H9 (cell line): ENCODE data around the gene PCDHB4. TPM values are rescaled to one million over a fixed set of nuclear protein-coding genes. Genes with fewer than 3 reads are reported as not detected.
A peak's percentile ranks its signal among the peaks of the same experiment; 100 is the strongest.
"Not testable (repeated sequence)": the region's sequence is repeated elsewhere in the genome, so short reads cannot be mapped to it uniquely, and the experiment has no call there.

Source experiments
- DNase-seq: peaks from one replicate; pipeline ENCODE4 v3.0.0-alpha.2; 2017
- H2AFZ ChIP-seq: one replicate; pipeline ENCODE4 v1.6.1; 2013; ENCODE audit warnings: mild to moderate bottlenecking, low read length, control low read depth, moderate library complexity
- H2AK5ac ChIP-seq: 2 replicates; pipeline ENCODE4 v1.6.1; 2013; ENCODE audit warnings: low read length, control low read depth, mixed read lengths; ENCODE audit not compliant: insufficient read length
- H2BK120ac ChIP-seq: one replicate; pipeline ENCODE4 v1.6.1; 2013; ENCODE audit warnings: low read depth, mild to moderate bottlenecking, low read length, control low read depth, inconsistent platforms; ENCODE audit not compliant: poor library complexity, severe bottlenecking
- H2BK12ac ChIP-seq: 2 replicates; pipeline ENCODE4 v1.6.1; 2013; ENCODE audit warnings: low read length, control low read depth, mixed read lengths, low read depth; ENCODE audit not compliant: insufficient read length
- H2BK15ac ChIP-seq: 2 replicates; pipeline ENCODE4 v1.6.1; 2013; ENCODE audit warnings: low read depth, low read length, control low read depth
- H2BK20ac ChIP-seq: one replicate; pipeline ENCODE4 v1.6.1; 2013; ENCODE audit warnings: low read depth, mild to moderate bottlenecking, low read length, control low read depth, inconsistent platforms; ENCODE audit not compliant: poor library complexity, severe bottlenecking
- H2BK5ac ChIP-seq: 2 replicates; pipeline ENCODE4 v1.6.1; 2013; ENCODE audit warnings: low read length, control low read depth, mixed read lengths; ENCODE audit not compliant: insufficient read length
- H3K14ac ChIP-seq: 2 replicates; pipeline ENCODE4 v1.6.1; 2013; ENCODE audit warnings: low read length, control low read depth; ENCODE audit not compliant: insufficient read depth
- H3K18ac ChIP-seq: 2 replicates; pipeline ENCODE4 v1.6.1; 2013; ENCODE audit warnings: low read depth, mild to moderate bottlenecking, mixed read lengths, low read length, control low read depth; ENCODE audit not compliant: insufficient read length
- H3K23ac ChIP-seq: 2 replicates; pipeline ENCODE4 v1.6.1; 2013; ENCODE audit warnings: low read length, control low read depth, mixed read lengths, low read depth; ENCODE audit not compliant: insufficient read length
- H3K23me2 ChIP-seq: 2 replicates; pipeline ENCODE4 v1.6.1; 2013; ENCODE audit warnings: low read depth, mild to moderate bottlenecking, mixed read lengths, low read length, control low read depth; ENCODE audit not compliant: insufficient read length, poor library complexity, severe bottlenecking
- H3K27ac ChIP-seq: 2 replicates; pipeline ENCODE4 v1.5.1; 2013; ENCODE audit warnings: low read length, control low read depth, mixed read lengths, low read depth; ENCODE audit not compliant: insufficient read length
- H3K27me3 ChIP-seq: 2 replicates; pipeline ENCODE4 v1.6.1; 2013; ENCODE audit warnings: low read length, control low read depth, inconsistent platforms; ENCODE audit not compliant: insufficient read depth
- H3K4ac ChIP-seq: 2 replicates; pipeline ENCODE4 v1.6.1; 2013; ENCODE audit warnings: low read depth, mild to moderate bottlenecking, control low read depth, inconsistent platforms, low read length, moderate library complexity
- H3K4me1 ChIP-seq: 2 replicates; pipeline ENCODE4 v1.6.1; 2013; ENCODE audit warnings: low read length, control low read depth, inconsistent platforms; ENCODE audit not compliant: insufficient read depth
- H3K4me2 ChIP-seq: 2 replicates; pipeline ENCODE4 v1.6.1; 2013; ENCODE audit warnings: low read length, control low read depth, mixed read lengths; ENCODE audit not compliant: insufficient read length, insufficient read depth
- H3K56ac ChIP-seq: 2 replicates; pipeline ENCODE4 v1.6.1; 2013; ENCODE audit warnings: low read depth, mild to moderate bottlenecking, mixed read lengths, low read length, control low read depth; ENCODE audit not compliant: insufficient read length
- H3K79me1 ChIP-seq: 2 replicates; pipeline ENCODE4 v1.6.1; 2013; ENCODE audit warnings: low read depth, mild to moderate bottlenecking, moderate library complexity, low read length, control low read depth, inconsistent platforms; ENCODE audit not compliant: insufficient read depth, poor library complexity, severe bottlenecking
- H3K79me2 ChIP-seq: 2 replicates; pipeline ENCODE4 v1.6.1; 2013; ENCODE audit warnings: low read length, control low read depth, inconsistent platforms; ENCODE audit not compliant: insufficient read depth
- H3K9ac ChIP-seq: 2 replicates; pipeline ENCODE4 v1.6.1; 2013; ENCODE audit warnings: low read length, control low read depth, mixed read lengths; ENCODE audit not compliant: insufficient read length; ENCODE audit errors: extremely low read depth
- H3K9me3 ChIP-seq: one replicate; pipeline ENCODE4 v1.6.1; 2013; ENCODE audit warnings: low read depth, low read length, inconsistent platforms; ENCODE audit not compliant: control insufficient read depth
- H3T11ph ChIP-seq: one replicate; pipeline ENCODE4 v1.6.1; 2013; ENCODE audit warnings: mild to moderate bottlenecking, low read length, control low read depth, inconsistent platforms
- H4K20me1 ChIP-seq: one replicate; pipeline ENCODE4 v1.6.1; 2013; ENCODE audit not compliant: control insufficient read depth, insufficient read length, insufficient read depth
- H4K5ac ChIP-seq: 2 replicates; pipeline ENCODE4 v1.6.1; 2013; ENCODE audit warnings: low read depth, mild to moderate bottlenecking, mixed read lengths, low read length, control low read depth; ENCODE audit not compliant: insufficient read length
- H4K8ac ChIP-seq: replicated peaks from 2 replicates; pipeline ENCODE4 v1.6.1; 2013; ENCODE audit warnings: low read length, control low read depth, mixed read lengths, low read depth; ENCODE audit not compliant: insufficient read length
- H4K91ac ChIP-seq: 2 replicates; pipeline ENCODE4 v1.6.1; 2013; ENCODE audit warnings: low read depth, mild to moderate bottlenecking, moderate library complexity, mixed read lengths, low read length, control low read depth; ENCODE audit not compliant: insufficient read length
- H3K27ac Mint-ChIP-seq, 3 experiments: 2 replicates in 2 of 3; 3 replicates in 1 of 3; pipeline ENCODE4 v1.8.0; 2020 to 2021; ENCODE audit warnings: mixed read lengths in 3 of 3, mild to moderate bottlenecking in 1 of 3, moderate library complexity in 1 of 3
- H3K27me3 Mint-ChIP-seq: 2 replicates; pipeline ENCODE4 v1.8.0; 2021; ENCODE audit warnings: low read depth, mild to moderate bottlenecking, moderate library complexity, mixed read lengths
- H3K36me3 Mint-ChIP-seq, 3 experiments: 2 replicates in 2 of 3; 3 replicates in 1 of 3; pipeline ENCODE4 v1.8.0; 2020 to 2021; ENCODE audit warnings: low read depth in 3 of 3, mixed read lengths in 3 of 3; ENCODE audit not compliant: insufficient read depth in 1 of 3
- H3K4me1 Mint-ChIP-seq, 2 experiments: 2 replicates each; pipeline ENCODE4 v1.8.0; 2020; ENCODE audit warnings: mixed read lengths in 2 of 2
- H3K4me3 Mint-ChIP-seq, 2 experiments: 2 replicates in 1 of 2; 3 replicates in 1 of 2; pipeline ENCODE4 v1.8.0; 2020 to 2021; ENCODE audit warnings: mild to moderate bottlenecking in 2 of 2, mixed read lengths in 2 of 2, moderate library complexity in 1 of 2
- H3K9me3 Mint-ChIP-seq, 2 experiments: 2 replicates in 1 of 2; 3 replicates in 1 of 2; pipeline ENCODE4 v1.8.0; 2020; ENCODE audit warnings: mild to moderate bottlenecking in 2 of 2, mixed read lengths in 2 of 2, moderate library complexity in 1 of 2
- WGBS: extraction: QIAGEN DNeasy Blood & Tissue Kit; methylation state at CpG from one replicate; pipeline ENCODE4 v1.1.7; 2013; ENCODE audit warnings: missing lambda C conversion rate, low lambda C conversion rate, mixed read lengths; ENCODE audit not compliant: insufficient read length; ENCODE audit errors: extremely low coverage; 5-methylcytosine and 5-hydroxymethylcytosine counted together
- total RNA-seq: library from RNA; stranded (reverse); gene quantifications from 2 replicates; pipeline ENCODE4 v1.2.1, GENCODE V29; 2021
- TF ChIP-seq, protein P1 (sequence below): fragments of 200-600 bp; sonication (generic); conservative IDR thresholded peaks from 3 replicates; pipeline ENCODE4 v1.8.0; 2021; ENCODE audit warnings: antibody characterized with exemption, mild to moderate bottlenecking

The PCDHB4 gene
- total RNA-seq, 1 experiment from 2014 or later: 1.6 TPM

DNA sequence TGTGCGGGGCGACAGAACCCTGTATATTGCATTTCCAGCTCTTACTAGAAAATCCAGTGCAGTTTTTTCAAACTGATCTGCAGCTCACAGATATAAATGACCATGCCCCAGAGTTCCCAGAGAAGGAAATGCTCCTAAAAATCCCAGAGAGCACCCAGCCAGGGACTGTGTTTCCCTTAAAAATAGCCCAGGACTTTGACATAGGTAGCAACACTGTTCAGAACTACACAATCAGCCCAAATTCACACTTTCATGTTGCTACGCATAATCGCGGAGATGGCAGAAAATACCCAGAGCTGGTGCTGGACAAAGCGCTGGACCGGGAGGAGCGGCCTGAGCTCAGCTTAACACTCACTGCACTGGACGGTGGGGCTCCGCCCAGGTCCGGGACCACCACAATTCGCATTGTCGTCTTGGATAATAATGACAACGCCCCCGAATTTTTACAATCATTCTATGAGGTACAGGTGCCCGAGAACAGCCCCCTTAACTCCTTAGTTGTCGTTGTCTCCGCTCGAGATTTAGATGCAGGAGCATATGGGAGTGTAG is 14.2 kb downstream of the PCDHB4 start:
- H3K56ac ChIP-seq: no peak overlapping the region
- no peak overlapping the region for H4K8ac ChIP-seq
- H3K14ac ChIP-seq: peak overlapping the region; percentile 93; the same call in 1 of the 2 replicates
- Mint-ChIP-seq H3K27ac (no peak overlapping the region), H3K4me1 (peaks cover 4 to 7% of the 10 kb centered on the region in 2 experiments; a peak in 2 of 4 replicates), H3K27me3 (peaks cover 2% of the 10 kb centered on the region; the same call in 1 of the 2 replicates), H3K4me3 (peak overlapping the region in 1 of 2 experiments; percentile 63; a peak in 2 of 5 replicates), H3K36me3 (peaks cover 16 to 44% (median 20%) of the 10 kb centered on the region in 3 experiments), H3K9me3 (peaks cover 43 to 55% of the 10 kb centered on the region in 2 experiments)
- no peaks in the 10 kb centered on the region for H3K9me3 ChIP-seq
- no peak overlapping the region for H4K5ac ChIP-seq
- no peak overlapping the region for H2BK12ac ChIP-seq
- H3K79me1 ChIP-seq: no peaks in the 10 kb centered on the region
- no peak overlapping the region for H4K91ac ChIP-seq
- H3K18ac ChIP-seq: no peak overlapping the region
- no peaks in the 10 kb centered on the region for H4K20me1 ChIP-seq
- H3K9ac ChIP-seq: no peak overlapping the region
- WGBS: no CpG with 5 or more reads among the region's 19 CpGs
- H3K4me1 ChIP-seq: no peaks in the 10 kb centered on the region
- H2BK15ac ChIP-seq: no peak overlapping the region
- no peak for DNase-seq
- H3K23me2 ChIP-seq: peaks cover 6% of the 10 kb centered on the region
- peak overlapping the region; percentile 87 for H2BK120ac ChIP-seq
- no peak overlapping the region for H3K27ac ChIP-seq
- H3K27me3 ChIP-seq: no peaks in the 10 kb centered on the region
- H2AFZ ChIP-seq: no peak overlapping the region
- no peak overlapping the region for H2BK5ac ChIP-seq
- H3K4ac ChIP-seq: no peak overlapping the region; the same call in 1 of the 2 replicates
- H3K4me2 ChIP-seq: no peak overlapping the region
- TF ChIP-seq, protein P1, sequence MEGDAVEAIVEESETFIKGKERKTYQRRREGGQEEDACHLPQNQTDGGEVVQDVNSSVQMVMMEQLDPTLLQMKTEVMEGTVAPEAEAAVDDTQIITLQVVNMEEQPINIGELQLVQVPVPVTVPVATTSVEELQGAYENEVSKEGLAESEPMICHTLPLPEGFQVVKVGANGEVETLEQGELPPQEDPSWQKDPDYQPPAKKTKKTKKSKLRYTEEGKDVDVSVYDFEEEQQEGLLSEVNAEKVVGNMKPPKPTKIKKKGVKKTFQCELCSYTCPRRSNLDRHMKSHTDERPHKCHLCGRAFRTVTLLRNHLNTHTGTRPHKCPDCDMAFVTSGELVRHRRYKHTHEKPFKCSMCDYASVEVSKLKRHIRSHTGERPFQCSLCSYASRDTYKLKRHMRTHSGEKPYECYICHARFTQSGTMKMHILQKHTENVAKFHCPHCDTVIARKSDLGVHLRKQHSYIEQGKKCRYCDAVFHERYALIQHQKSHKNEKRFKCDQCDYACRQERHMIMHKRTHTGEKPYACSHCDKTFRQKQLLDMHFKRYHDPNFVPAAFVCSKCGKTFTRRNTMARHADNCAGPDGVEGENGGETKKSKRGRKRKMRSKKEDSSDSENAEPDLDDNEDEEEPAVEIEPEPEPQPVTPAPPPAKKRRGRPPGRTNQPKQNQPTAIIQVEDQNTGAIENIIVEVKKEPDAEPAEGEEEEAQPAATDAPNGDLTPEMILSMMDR: no peak
- H3K23ac ChIP-seq: no peak overlapping the region
- no peaks in the 10 kb centered on the region for H3K79me2 ChIP-seq
- H3T11ph ChIP-seq: peak overlapping the region; percentile 84
- peak overlapping the region; percentile 78 for H2BK20ac ChIP-seq
- H2AK5ac ChIP-seq: no peak overlapping the region

DNA sequence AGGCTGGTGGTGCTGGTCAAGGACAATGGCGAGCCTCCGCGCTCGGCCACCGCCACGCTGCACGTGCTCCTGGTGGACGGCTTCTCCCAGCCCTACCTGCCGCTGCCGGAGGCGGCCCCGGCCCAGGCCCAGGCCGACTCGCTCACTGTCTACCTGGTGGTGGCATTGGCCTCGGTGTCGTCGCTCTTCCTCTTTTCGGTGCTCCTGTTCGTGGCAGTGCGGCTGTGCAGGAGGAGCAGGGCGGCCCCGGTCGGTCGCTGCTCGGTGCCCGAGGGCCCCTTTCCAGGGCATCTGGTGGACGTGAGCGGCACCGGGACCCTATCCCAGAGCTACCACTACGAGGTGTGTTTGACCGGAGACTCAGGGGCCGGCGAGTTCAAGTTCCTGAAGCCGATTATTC is 15.7 kb downstream of the PCDHB4 start:
- not testable (repeated sequence) for H2BK120ac ChIP-seq, H3K27ac ChIP-seq, H4K91ac ChIP-seq, H4K20me1 ChIP-seq, H3K14ac ChIP-seq, H3K23ac ChIP-seq, H3K4me1 Mint-ChIP-seq, H2BK12ac ChIP-seq, H3K23me2 ChIP-seq, H3K56ac ChIP-seq, H2BK15ac ChIP-seq, DNase-seq, H3K27me3 Mint-ChIP-seq, H3T11ph ChIP-seq, H3K27ac Mint-ChIP-seq, H2AFZ ChIP-seq, H3K79me2 ChIP-seq, H4K8ac ChIP-seq, H2BK20ac ChIP-seq, H3K27me3 ChIP-seq, H3K9me3 ChIP-seq, H3K4ac ChIP-seq, H3K4me3 Mint-ChIP-seq, H3K79me1 ChIP-seq, H3K18ac ChIP-seq, H3K9ac ChIP-seq, H3K4me1 ChIP-seq, H3K4me2 ChIP-seq, H2BK5ac ChIP-seq, H2AK5ac ChIP-seq, H4K5ac ChIP-seq
- Mint-ChIP-seq H3K36me3 (peaks cover 16 to 44% (median 20%) of the 10 kb centered on the region in 3 experiments), H3K9me3 (peaks cover 43 to 51% of the 10 kb centered on the region in 2 experiments)
- no CpG with 5 or more reads among the region's 34 CpGs for WGBS
